ENCODE data around the gene CGB2.
"Not testable (repeated sequence)": the region's sequence is repeated elsewhere in the genome, so short reads cannot be mapped to it uniquely, and the experiment has no call there.

The CGB2 gene

DNA sequence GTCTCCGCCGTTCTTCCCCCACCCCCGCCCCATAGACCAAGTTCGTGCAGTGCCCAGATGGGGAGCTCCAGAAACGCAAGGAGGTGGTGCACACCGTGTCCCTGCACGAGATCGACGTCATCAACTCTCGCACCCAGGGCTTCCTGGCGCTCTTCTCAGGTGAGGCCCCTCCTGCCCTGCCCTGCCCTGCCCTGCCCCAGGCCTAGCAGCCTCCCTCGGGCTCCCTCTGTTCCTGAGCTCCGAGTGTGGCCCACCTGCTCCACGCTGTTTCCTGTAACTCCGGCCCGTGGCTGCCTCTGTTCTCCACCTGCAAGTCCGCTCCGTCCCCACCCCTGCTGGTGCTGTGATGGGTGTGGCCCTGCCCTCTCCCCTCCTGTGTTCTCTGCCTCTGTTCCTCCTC, 21.2 kb upstream of the CGB2 start:
- DNase-seq (ENCODE audit: low read depth in 2 of 2), result no peak

DNA sequence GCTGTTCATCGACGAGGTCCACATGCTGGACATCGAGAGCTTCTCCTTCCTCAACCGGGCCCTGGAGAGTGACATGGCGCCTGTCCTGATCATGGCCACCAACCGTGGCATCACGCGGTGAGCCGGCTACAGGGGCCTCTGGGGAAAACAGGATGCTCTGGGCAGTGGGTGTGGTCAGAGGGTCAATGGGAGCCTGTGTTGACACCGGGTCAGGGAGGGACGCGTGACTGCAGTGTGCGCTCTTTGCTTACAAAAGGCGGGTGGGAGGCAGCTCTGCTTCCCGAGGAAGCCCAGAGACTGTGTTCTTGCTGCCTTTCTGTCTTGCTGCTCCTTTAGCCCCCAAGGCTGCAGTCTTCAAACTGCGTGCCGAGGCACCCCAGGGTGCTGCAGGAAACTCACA, 20.5 kb upstream of the CGB2 start:
- DNase-seq (ENCODE audit: low read depth in 2 of 2), result no peak

DNA sequence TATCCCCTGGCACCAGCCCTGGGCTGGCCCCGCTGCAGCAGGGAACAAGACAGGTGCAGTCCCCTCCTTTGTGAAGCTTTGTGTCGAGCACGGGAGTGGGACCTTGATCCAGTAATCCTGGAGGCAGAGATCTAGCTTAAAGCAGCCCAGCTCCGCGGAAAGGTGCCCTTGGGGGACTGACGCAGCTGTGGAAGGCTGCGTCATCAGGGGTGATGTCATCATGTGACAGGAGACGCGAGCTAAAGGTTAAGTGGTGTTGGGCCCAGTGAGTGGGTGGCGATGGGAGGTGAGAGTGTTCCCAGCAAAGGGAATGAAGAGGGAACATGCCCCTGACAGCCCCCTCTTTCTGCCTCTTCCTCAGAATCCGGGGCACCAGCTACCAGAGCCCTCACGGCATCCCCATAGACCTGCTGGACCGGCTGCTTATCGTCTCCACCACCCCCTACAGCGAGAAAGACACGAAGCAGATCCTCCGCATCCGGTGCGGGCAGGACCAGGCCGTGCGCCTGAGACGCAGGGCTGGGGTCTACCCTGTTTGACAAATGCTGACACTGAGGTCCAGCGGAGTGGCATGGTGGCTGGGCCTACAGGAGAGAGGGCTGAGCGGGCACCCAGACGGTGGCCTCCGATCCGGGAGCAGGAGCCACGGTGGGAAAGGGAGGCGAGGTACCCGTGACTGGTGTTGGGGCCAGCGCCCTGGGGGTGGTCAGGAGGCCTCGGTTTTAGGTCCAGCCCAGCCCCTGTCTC, 17.4 kb upstream of the CGB2 start:
- no peak for DNase-seq (ENCODE audit: low read depth in 2 of 2)

DNA sequence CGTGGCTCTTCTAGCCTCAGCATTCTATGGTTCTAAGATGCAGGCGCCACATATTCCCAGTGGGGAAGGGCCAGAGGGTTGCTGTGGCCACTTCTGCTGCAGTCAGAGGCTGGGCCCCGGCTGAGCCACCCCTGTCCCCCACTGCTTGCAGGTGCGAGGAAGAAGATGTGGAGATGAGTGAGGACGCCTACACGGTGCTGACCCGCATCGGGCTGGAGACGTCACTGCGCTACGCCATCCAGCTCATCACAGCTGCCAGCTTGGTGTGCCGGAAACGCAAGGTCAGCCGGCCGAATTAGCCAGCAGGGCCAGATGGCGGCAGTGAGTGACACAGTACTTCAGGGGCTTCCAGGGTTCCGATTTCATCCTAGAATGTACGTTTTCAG, 16.8 kb upstream of the CGB2 start:
- no peak for DNase-seq (ENCODE audit: low read depth in 2 of 2)

DNA sequence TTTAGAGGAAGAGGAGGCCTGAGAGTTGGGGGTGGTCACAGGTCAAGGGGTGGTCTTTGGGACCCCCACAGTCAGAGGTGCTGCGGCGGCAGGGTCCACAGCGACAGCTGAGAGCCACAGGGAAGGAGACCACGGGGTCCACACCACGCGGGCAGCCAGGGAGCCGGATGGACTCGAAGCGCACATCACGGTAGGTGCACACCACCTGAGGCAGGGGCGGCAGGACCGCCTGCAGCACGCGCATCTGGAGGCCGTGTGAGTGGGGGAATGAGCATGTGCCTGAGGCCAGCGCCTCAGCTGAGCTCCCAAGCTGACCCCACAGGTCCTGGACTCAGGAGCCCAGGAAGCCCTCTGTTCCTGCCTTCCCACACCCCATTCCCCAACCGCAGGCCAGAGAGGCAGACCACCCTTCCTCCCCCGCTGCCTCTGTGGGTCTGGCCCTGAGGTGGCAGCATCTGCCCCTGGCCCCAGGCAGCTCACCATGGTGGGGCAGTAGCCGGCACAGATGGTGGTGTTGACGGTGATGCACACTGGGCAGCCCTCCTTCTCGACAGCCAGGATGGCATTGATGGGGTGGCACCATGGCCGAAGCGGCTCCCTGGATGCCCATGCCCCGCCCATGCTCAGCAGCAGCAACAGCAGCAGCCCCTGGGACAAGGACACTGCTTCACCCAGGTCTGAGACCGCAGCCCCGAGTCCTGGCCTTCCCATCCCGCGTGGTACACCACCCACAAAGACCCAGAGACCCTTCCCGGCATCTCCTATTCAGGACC, 15.4 kb upstream of the CGB2 start:
- no peak for DNase-seq (ENCODE audit: low read depth in 2 of 2)

DNA sequence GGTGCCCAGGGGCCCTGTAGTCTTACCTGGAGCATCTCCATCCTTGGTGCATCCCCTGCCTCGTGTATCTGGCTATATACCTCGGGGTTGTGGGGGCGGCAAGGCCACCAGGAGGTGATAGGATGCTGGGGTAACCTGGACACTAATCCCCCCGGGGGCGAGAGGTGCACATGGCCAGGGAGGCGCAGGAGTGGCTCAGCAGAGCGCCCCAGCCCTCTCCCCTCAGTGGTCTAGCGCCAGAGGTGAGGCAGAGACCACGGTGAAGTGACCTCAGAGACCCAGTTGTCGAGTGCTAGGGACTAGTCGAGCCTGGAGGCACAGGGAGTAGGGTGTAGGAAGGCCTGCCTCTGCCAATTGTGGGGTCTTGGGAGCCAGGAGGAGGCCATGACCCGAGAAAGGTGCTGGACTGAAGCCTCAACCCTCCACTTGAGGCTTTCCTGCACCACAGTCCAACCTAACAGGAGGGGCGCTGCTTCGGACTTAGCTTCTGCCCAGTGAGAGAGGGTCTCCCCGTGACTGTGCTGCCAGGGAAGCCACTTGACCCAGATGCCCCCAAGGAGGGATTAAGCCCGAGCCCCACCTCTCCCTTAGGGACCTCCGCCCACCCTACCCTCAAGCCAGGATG, 14.5 kb upstream of the CGB2 start, which contains the start of gene LHB:
Gene LHB (minus strand): TSS at position 51 of the 625 bp plus-strand sequence. CDS start 10 bp downstream, at position 41.
- DNase-seq (ENCODE audit: low read depth in 2 of 2), result no peak

DNA sequence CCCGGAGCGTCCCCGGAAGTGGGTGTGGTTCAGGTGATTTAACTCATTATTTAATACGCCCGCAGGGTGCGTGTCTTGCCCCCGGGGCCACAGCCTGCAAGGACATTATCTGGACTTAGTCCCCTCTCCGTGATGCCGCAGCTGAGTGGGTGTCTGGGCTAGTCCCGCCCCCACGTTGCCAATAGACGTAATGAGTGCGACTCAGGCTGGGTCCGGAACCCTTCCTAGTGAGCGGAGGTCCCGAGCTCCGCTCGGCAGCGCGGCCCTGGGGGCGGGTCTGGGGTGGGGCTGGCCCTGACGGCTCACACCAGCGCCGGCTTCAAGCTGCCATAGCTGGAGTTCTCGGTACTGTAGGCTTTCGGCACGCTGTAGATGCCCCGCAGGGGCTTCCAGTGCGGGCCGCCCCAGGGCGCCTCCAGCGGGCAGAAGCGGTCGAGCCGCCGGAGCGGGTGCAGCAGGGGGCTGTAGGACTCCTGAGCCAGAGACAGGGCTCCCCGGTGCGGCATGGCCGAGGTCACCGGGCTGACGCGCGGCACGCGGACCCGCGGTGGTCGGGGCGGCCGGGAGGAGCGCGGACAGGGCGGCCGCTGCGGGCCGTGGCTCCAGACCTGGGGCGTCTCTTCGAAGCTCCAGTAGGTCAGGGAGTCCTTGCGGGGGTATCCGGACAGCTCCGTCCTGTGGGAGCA, 13.9 kb upstream of the CGB2 start:
- DNase-seq (ENCODE audit: low read depth in 2 of 2), result peak; percentile 26 to 27

DNA sequence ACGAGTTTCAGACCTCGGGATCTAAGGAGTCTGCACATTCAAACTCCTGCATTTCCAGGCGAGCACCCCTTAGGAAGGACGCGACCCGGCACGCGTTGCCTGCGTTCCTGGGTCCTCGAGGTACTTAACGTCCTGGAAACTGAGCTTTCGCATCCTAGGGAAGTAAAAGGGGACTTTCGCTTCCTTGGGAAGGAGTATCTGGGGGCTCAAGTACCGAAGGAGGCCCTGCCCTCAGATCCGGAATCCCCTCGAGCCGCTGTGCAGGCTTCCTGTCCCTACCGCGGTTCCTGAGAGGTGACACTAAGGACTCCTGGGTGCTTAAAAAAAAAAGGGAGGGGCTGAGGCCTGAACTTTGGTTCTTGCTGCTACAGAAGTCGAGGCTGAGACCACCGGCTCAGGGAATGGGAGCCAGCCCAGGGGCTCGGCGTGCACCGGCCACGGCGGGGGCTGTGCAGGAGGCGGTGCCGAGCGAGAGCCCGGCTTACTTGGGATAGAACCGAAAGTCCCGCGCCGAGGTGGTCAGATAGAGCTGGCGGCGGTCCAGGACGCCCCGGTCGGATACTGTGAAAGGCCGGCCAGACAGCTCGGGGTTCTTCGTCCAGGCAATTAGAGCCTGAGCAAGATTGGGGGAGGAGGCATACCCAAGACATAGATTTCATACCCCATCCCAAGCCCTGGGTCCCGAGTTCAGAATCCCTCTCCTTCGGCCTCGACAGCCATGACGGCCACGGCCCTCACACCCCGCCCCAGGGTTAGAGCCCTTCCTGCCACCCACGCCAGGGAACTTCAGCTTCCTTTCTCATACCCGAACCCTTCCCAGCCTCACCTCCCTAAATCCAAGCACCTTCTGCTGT, 13.1 kb upstream of the CGB2 start:
- DNase-seq (ENCODE audit: low read depth in 2 of 2), result not testable (repeated sequence)

DNA sequence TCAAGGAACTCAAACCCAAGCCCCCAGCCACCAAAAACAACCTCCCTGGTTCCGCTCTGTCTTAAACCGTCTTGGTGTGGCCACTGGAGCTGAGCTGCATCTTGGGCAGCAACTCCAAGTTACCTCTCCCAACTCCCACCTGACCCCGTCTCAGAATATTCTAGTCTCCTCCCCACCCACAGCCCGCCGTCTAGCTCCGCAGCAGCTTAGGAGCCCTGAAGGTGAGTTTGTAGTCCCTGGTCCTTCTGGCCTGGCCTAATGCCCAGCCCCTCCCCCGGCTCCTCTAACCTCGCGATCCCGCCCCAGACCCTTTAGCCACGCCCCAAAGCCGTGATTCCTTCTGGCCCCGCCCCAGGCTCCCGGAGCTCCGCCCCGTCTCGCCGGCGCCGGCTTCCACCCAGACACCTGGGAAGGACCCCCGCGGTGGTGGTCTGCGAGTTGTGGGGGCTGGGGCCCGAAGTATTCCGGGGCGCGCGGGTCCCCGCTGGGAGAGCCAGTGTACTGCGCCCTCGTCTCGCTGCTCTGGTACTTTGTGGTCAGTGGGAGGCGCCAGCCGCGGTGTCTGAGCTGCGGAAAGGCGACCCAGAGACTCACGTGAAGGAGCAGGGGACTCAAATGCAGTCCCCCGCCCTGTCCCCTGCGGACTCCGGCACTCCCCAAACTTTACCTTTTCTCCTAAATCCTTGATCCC, 12.3 kb upstream of the CGB2 start:
- DNase-seq (ENCODE audit: low read depth in 2 of 2), result no peak

DNA sequence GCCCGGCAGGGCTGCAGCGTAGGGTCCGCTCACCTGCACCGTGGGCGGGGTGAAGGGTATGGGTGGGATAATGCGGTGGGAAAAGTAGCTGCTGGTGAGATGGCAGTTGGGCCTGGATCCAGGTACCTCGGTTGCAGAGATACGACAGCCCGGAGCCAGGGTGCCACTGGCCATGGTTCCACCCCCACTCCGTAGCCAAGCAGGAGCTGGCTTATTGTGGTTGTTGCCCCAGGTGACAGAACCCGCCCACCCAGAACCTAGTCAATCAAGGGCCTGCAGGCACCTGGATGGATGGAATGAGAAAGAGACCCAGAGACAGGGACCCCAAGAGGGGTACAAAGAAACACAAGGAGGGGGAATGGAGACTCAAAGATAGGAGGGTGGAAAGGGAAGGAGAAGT, 11.3 kb upstream of the CGB2 start:
- DNase-seq (ENCODE audit: low read depth in 2 of 2), result no peak

DNA sequence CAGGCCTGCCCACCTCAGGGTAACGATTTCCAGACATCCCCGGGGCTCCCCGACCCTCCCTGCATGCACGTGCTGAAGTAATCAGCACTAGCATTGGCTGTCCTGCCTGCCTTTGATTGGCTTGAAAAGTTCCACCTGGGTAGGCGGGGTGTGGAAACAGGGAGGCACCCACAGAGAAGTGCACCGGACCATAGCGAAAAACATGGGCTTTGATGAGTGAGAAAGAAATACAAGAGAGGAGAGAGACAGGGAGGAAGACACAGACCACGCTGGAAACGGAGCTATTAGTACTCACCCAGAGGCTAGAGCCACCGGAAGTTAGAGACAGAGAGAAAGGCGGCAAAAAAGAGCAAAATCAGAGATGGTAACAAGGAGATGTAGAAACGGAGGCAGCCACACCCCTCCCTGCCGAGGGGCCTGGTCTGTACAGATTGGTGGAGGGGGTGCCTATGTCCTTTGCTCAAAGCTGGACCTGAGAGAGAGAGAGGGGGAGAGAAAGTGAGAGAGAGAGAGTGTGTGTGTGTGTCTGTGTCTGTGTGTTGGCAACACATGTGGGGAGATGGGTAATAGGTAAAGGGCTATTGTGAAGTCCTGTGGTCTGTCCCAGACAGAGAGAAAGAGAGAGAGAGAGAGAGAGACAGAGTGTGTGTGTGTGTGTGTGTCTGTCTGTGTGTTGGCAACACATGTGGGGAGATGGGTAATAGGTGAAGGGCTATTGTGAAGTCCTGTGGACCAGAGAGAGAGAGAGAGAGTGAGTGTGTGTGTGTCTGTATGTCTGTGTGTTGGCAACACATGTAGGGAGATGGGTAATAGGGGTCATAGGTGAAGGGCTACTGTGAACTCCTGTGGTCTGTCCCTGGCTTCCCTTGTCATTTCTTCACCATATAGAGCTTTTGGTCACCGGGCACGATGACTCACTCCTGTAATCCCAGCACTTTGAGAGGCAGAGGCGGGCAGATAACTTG, 10.5 kb upstream of the CGB2 start:
- DNase-seq (ENCODE audit: low read depth in 2 of 2), result no peak

DNA sequence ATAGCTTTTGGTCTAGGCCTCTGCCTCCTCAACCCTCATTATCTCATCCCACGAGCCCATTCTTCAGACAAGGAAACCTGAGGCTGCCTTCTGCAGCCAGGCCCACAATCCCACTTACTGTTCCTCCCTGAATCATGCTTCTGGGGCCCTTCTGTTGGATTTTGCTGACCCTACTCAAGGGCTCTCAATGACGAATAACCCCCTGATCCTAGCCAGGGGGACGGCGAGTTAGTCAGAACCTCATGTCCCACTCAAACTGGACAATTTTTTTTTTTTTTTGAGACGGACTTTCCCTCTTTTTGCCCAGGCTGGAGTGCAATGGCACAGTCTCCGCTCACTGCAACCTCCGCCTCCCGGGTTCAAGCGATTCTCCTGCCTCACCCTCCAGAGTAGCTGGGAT, 9.6 kb upstream of the CGB2 start:
- no peak for DNase-seq (ENCODE audit: low read depth in 2 of 2)

DNA sequence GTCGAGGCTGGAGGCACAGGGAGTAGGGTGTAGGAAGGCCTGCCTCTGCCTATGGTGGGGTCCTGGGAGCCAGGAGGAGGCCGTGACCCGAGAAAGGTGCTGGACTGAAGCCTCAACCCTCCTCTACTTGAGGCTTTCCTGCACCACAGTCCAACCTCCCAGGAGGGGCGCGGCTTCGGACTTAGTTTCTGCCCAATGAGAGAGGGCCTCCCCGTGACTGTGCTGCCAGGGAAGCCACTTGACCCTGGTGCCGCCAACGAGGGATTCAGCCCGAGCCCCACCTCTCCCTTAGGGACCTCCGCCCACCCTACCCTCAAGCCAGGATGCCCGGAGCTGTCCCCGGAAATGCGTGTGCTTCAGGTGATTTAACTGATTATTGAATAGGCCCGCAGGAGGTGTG, 7.5 kb upstream of the CGB2 start, which contains the start of gene CGB3:
Gene CGB3 (minus strand): TSS at position 101 of the 400 bp plus-strand sequence. CDS start 362 bp downstream, outside the sequence.
- DNase-seq (ENCODE audit: low read depth in 2 of 2), result not testable (repeated sequence)

DNA sequence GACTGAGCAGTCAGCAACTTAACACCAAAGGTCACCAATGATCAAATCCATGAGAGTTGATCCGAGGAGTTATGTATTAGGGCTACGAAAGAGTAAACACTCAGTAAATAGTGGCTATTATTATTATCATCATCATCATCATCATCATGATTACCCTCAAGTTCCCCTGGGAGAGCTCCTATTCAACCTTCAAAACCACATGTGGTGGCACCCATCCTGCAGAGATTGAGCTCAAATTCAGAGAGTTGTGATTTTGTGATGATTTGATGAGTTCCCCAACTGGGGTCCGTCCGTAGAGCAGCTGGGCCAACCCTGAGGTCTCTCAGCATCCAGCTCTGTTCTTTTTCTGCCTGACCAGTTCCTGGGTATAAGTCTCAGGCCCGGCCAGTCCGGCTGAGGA, 6.6 kb upstream of the CGB2 start:
- DNase-seq (ENCODE audit: low read depth in 2 of 2), result not testable (repeated sequence)

DNA sequence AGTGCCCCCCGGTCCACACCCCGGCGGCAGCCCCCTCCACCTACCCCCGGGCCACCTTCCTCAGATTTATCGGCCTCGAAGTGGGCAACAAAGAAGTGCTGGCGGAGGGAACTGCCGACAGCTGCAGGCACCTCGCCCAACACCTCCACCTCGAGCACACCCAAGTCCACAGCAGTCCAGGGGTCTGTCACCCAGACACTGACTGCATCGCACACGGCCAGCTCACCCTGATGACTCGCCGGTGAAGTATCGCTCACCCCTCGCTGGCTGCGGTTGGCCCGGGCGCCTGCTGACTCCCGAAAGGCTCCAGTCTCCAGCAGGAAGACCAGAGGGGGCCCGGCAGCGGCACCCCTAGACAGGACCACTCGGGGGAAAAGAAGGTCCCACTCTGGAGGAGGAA, 6.1 kb upstream of the CGB2 start:
- DNase-seq (ENCODE audit: low read depth in 2 of 2), result not testable (repeated sequence)

DNA sequence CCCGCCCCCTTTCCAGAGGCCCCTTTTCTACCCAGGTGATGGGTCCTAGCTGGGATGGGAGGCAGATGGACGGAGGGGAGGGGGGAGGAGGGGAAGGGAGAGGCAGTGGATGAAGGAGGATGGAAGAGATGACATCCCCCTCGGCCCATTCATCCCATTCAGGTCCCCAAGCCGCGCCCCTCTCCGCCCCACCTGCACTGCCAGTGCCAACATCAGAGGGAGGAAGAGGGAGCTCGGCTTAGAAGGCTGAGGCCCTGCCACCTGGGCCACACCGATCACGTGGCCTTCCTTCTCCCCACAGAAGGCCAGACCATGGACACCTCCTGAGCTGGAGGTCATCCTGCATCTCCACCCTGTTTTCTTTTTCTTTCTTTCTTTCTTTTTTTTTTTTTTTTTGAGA, 3.0 kb upstream of the CGB2 start:
- DNase-seq (ENCODE audit: low read depth in 2 of 2), result not testable (repeated sequence)

DNA sequence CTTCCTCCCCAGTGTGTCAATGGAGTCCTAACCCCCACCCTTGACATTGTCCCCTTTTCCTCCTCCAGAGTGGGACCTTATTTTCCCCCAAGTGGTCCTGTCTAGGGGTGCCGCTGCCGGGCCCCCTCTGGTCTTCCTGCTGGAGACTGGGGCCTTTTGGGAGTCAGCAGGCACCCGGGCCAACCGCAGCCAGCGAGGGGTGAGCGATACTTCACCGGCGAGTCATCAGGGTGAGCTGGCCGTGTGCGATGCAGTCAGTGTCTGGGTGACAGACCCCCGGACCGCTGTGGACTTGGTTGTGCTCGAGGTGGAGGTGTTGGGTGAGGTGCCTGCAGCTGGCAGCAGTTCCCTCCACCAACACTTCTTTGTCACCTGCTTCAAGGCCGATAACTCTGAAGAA, 1.9 kb upstream of the CGB2 start:
- DNase-seq (ENCODE audit: low read depth in 2 of 2), result not testable (repeated sequence)

DNA sequence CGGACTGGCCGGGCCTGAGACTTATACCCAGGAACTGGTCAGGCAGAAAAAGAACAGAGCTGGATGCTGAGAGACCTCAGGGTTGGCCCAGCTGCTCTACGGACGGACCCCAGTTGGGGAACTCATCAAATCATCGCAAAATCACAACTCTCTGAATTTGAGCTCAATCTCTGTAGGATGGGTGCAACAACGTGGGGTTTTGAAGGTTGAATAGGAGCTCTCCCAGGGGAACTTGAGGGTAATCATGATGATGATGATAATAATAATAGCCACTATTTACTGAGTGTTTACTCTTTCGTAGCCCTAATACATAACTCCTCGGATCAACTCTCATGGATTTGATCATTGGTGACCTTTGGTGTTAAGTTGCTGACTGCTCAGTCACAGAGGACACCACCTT, 1.4 kb upstream of the CGB2 start:
- not testable (repeated sequence) for DNase-seq (ENCODE audit: low read depth in 2 of 2)

DNA sequence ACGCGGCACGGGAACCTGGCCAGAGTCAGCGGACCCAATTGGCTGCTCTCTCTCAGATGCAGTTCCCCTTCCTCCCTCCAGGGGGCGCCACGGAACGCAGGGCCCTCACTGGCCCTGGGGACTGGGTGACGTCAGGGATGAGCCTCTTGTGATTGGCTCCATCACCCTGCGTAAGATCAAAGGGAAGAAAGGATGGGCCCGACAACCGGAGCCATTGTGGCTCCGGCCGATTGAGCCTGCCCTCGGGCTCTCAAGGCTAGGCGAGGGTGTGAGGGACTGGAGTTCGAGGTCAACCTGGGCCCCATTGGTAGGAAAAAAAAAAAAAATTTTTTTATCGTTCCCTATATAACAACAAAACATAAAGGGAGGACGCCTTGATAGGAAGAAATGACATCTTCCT, 5.1 kb downstream of the CGB2 start, which contains the start of gene CGB1:
Gene CGB1 (minus strand): TSS at position 81 of the 400 bp plus-strand sequence. CDS start 184 bp downstream, outside the sequence.
- DNase-seq (ENCODE audit: low read depth in 2 of 2), result not testable (repeated sequence)
